PFSK-1 (cell line): ENCODE data around the gene LCN15.

Source experiments
- FOXP2 ChIP-seq: optimal IDR thresholded peaks from 2 replicates; pipeline ENCODE3; 2011; ENCODE audit warnings: borderline replicate concordance, control low read depth, inconsistent platforms; ENCODE audit not compliant: insufficient read depth; ENCODE audit errors: extremely low read length, extremely low read depth
- POLR2AphosphoS5 ChIP-seq: IDR thresholded peaks from 2 replicates; pipeline ENCODE4 v1.6.1; 2012; ENCODE audit warnings: low read depth, mild to moderate bottlenecking, control low read depth, low read length, moderate library complexity
- SIN3A ChIP-seq: IDR thresholded peaks from 2 replicates; pipeline ENCODE4 v1.6.1; 2012; ENCODE audit warnings: mild to moderate bottlenecking, low read length, moderate library complexity, borderline replicate concordance; ENCODE audit not compliant: insufficient read depth
- TAF1 ChIP-seq: IDR thresholded peaks from 2 replicates; pipeline ENCODE4 v1.6.1; 2012; ENCODE audit warnings: low read length, control low read depth, borderline replicate concordance; ENCODE audit not compliant: insufficient read depth
- TF ChIP-seq, protein P1 (sequence below), 2 experiments: IDR thresholded peaks; 2 replicates each; pipeline versions ENCODE4 v1.6.1 to v1.8.0; 2011 to 2012; ENCODE audit warnings: low read depth in 2 of 2, low read length in 2 of 2, control low read depth in 1 of 2, inconsistent platforms in 1 of 2, mild to moderate bottlenecking in 1 of 2, moderate library complexity in 1 of 2; ENCODE audit not compliant: insufficient read depth in 1 of 2

The LCN15 gene

DNA sequence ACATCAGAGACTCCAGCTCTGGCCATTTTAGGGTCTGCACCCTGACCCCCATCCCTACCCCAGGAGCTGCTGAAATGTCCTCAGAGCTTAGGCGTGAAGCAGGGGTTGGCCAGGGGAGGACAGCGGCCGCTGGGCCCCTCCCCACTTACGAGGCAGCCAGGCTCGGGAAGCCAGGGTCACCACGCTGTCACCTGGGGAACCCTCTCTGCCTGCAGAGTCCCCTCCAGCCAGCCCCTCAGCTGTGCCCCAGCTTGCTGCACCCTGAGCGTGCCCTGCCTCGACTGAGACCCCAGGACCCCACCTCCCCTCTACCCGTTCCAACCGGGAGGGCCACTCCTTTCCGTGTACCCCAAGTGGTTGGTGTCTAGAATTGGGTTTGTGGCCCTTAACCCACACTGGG, 24.2 kb downstream of the LCN15 start:
- no peak for TF ChIP-seq TAF1
- TF ChIP-seq, protein P1, sequence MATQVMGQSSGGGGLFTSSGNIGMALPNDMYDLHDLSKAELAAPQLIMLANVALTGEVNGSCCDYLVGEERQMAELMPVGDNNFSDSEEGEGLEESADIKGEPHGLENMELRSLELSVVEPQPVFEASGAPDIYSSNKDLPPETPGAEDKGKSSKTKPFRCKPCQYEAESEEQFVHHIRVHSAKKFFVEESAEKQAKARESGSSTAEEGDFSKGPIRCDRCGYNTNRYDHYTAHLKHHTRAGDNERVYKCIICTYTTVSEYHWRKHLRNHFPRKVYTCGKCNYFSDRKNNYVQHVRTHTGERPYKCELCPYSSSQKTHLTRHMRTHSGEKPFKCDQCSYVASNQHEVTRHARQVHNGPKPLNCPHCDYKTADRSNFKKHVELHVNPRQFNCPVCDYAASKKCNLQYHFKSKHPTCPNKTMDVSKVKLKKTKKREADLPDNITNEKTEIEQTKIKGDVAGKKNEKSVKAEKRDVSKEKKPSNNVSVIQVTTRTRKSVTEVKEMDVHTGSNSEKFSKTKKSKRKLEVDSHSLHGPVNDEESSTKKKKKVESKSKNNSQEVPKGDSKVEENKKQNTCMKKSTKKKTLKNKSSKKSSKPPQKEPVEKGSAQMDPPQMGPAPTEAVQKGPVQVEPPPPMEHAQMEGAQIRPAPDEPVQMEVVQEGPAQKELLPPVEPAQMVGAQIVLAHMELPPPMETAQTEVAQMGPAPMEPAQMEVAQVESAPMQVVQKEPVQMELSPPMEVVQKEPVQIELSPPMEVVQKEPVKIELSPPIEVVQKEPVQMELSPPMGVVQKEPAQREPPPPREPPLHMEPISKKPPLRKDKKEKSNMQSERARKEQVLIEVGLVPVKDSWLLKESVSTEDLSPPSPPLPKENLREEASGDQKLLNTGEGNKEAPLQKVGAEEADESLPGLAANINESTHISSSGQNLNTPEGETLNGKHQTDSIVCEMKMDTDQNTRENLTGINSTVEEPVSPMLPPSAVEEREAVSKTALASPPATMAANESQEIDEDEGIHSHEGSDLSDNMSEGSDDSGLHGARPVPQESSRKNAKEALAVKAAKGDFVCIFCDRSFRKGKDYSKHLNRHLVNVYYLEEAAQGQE (IDR thresholded peaks at IDR 0.05; ENCODE audit: insufficient read depth in 1 of 2, low read depth in 2 of 2, low read length in 2 of 2): no peak
- no peak for TF ChIP-seq SIN3A
- no peak for TF ChIP-seq POLR2AphosphoS5
- TF ChIP-seq FOXP2: no peak

DNA sequence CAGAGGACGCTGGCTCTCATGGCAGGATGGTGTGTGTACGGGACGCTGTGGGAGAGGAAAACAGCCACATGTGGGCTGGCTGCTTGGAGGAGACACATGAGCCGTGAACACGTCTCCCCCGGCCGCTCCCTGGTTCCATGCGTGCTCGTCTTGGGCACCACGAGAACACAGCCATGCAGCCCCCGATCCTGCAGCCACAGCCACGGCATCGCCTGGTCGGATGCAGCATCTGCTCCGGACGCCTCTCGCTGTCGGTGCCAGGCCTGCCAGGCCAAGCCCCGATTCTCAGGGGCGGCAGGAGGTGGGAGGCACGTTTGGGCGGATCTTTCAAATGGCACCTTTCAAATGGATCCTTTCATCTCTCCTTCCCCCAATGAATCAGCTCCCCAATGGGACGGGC, 24.8 kb downstream of the LCN15 start:
- TF ChIP-seq TAF1: no peak
- TF ChIP-seq FOXP2: no peak
- no peak for TF ChIP-seq SIN3A
- no peak for TF ChIP-seq POLR2AphosphoS5
- TF ChIP-seq, protein P1 (IDR thresholded peaks at IDR 0.05; ENCODE audit: insufficient read depth in 1 of 2, low read depth in 2 of 2, low read length in 2 of 2): no peak

DNA sequence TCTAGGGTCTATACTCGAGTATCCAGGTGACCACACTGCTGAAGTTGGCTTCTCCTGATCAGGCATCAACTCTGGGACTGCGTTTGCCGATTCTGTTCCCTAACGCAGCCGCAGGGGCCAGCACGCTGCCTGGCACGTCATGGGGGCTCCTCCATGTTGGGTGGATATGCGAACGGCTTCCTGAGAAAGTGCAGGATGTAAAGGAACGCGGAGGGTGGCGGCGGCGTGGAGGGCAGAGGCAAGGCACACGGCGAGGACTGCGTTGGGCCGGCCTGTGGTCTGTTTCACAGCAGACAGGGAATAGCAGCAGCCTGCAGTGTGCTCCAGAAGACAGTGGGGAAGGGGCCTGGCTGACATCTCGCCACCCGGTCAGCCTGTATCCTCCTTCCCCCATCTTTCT, 25.4 kb downstream of the LCN15 start:
- TF ChIP-seq POLR2AphosphoS5: no peak
- no peak for TF ChIP-seq FOXP2
- TF ChIP-seq, protein P1 (IDR thresholded peaks at IDR 0.05; ENCODE audit: insufficient read depth in 1 of 2, low read depth in 2 of 2, low read length in 2 of 2): no peak
- TF ChIP-seq TAF1: no peak
- no peak for TF ChIP-seq SIN3A

DNA sequence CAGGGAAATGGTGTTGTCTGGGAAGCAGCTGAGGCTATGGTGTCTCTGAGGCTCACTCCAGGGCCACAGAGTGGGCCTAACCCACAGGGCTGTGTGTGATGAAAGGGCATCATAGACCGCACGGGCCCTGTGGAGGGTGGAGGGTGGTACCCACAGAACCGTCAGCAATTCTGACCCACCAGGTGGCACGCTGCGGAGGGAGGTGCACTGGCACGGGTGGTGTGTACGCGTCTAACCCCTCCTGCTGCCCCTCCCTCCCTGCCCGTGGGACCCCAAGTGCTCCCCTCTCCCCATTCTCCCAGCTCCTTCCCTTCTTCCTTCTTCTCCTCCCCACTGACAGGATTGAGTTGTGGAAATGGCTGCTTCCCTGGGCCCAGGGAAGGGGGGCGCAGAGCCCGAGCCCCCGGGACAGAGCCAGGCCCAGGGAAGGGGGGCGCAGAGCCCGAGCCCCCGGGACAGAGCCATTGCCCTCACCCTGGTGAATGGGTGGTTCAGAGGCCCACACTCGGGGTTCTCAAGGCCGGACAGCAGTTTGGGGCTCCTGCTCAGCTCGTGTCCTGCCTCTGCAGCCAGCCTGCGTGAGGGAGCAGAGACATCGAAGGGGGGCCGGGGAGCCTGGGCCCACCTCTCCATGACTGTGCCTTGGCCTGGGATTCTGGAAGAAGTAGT, 28.4 kb downstream of the LCN15 start:
- TF ChIP-seq TAF1 (no peak), POLR2AphosphoS5 (no peak), SIN3A (no peak)
- TF ChIP-seq, protein P1 (IDR thresholded peaks at IDR 0.05; ENCODE audit: insufficient read depth in 1 of 2, low read depth in 2 of 2, low read length in 2 of 2): no peak
